ENCODE measurements around the gene RTTN.

RTTN gene

DNA sequence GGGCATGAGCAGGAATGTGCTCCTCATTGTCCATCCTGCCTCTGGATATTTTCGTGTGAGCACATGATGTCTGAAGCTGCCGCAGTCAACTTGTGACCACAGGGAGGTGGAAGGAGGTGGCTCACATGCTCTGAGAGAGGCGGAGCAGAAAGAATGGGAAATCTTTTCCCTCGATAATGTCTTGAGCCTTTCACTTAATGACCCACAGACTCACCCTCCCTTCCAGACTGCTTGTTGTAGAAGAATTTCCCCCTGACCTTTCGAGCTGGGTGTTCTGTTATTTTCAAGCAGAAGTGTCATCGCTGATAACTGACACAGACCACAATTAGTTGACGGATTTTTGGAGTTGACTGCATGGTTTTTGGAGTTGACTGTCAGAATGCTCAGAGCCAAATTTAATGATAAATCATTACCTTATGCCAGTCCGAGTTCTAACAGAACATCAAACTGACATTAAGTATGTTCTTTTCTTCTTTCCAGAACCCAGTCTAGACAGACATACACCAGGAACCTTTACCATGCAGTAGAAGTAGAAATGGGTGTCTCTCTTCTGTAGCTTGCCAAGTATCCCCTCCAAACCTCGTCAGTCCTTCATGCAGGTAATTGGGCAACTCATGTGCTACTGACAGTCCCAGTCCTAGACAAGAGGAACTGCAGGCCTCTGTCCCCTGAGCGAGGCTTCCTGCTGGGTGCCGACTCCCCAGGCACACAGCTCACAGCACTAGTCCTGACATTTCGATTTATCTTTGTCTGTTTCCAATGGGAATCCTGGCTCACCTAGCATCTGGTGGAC lies 29.4 kb upstream of the RTTN start:
- TF ChIP-seq Cebpa-rat (IDR thresholded peaks at IDR 0.05): no peak
- no peak overlapping the region for H3K4me3 ChIP-seq
- H3K4me1 ChIP-seq: no peaks in the 10 kb centered on the region
- H3K36me3 ChIP-seq: no peaks in the 10 kb centered on the region
- no peaks in the 10 kb centered on the region for H3K9me3 ChIP-seq
- H3K4me2 ChIP-seq: no peak overlapping the region
- no peaks in the 10 kb centered on the region for H4K20me1 ChIP-seq
- no peaks in the 10 kb centered on the region for H3K27me3 ChIP-seq
- H3K9ac ChIP-seq: no peak overlapping the region
- H3K27ac ChIP-seq: no peak overlapping the region

DNA sequence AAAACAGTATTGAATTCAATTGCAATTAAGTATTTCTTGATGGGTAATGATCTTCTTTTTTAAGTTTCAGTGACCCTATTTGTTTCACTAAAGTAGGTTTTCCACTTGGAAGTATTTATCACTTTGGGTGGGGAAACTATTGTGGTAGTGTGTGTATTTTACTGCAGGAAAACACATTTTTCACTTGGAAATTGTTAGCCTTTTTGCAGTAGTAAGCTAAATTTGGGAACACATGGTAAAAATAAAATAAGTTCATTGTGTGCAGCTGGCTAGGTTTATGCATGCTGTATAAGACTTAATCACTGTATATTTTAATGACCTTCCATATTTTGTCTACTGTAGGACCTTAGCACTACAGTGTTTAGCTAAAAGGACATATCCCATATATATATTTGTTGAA lies 28.5 kb upstream of the RTTN start:
- Histone ChIP-seq H3K4me2 (no peak overlapping the region), H3K27me3 (no peaks in the 10 kb centered on the region), H3K9ac (no peak overlapping the region), H3K4me3 (no peak overlapping the region), H4K20me1 (no peaks in the 10 kb centered on the region), H3K9me3 (no peaks in the 10 kb centered on the region), H3K27ac (no peak overlapping the region), H3K36me3 (no peaks in the 10 kb centered on the region), H3K4me1 (no peaks in the 10 kb centered on the region)
- no peak for TF ChIP-seq Cebpa-rat (IDR thresholded peaks at IDR 0.05)

DNA sequence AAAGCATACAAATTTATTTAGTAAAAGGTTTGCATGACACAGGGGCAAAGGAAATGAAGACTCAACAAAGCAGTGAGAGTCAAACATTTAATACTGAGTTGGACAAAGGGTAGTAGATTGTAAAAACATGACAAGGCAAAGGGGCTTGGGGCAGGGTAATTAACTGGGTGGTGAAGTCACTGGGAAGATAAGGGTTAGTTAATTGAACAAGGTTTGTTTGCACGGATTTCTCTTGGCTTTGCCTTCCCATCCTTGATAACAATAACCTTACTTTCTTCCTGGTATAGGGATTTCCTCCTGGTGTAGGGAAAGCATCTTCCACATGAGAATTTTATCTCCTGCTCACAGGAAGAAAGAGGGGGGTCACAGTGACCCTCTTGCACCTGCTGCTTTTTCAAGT lies 26.8 kb upstream of the RTTN start:
- H3K4me1 ChIP-seq: no peaks in the 10 kb centered on the region
- H3K4me2 ChIP-seq: no peak overlapping the region
- no peak for TF ChIP-seq Cebpa-rat (IDR thresholded peaks at IDR 0.05)
- no peaks in the 10 kb centered on the region for H3K36me3 ChIP-seq
- H3K9me3 ChIP-seq: peaks cover 4% of the 10 kb centered on the region
- H3K27ac ChIP-seq: no peak overlapping the region
- H3K4me3 ChIP-seq: no peak overlapping the region
- no peaks in the 10 kb centered on the region for H3K27me3 ChIP-seq
- no peaks in the 10 kb centered on the region for H4K20me1 ChIP-seq
- no peak overlapping the region for H3K9ac ChIP-seq

DNA sequence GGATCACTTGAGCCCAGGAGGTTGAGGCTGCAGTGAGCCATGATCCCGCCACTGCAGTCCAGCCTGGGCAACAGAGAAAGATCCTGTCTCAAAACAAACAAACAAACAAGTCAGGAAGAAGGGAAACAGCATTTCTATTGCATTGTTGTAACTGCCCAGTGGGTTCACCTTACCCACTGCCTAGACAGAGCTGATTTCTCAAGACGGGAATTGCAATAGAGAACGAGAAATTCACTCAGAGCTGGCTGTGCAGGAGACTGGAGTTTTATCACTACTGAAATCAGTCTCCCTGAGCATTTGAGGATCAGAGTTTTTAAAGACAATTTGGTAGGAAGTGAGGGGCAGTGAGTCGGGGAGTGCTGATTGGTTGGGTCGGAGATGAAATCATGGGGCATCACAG lies 24.2 kb upstream of the RTTN start:
- Histone ChIP-seq H3K9me3 (peaks cover 8% of the 10 kb centered on the region), H3K27ac (no peak overlapping the region), H3K4me1 (no peaks in the 10 kb centered on the region), H3K4me2 (no peak overlapping the region), H3K4me3 (no peak overlapping the region), H3K27me3 (no peaks in the 10 kb centered on the region), H3K36me3 (no peaks in the 10 kb centered on the region), H3K9ac (no peak overlapping the region), H4K20me1 (no peaks in the 10 kb centered on the region)
- TF ChIP-seq Cebpa-rat (IDR thresholded peaks at IDR 0.05): no peak

DNA sequence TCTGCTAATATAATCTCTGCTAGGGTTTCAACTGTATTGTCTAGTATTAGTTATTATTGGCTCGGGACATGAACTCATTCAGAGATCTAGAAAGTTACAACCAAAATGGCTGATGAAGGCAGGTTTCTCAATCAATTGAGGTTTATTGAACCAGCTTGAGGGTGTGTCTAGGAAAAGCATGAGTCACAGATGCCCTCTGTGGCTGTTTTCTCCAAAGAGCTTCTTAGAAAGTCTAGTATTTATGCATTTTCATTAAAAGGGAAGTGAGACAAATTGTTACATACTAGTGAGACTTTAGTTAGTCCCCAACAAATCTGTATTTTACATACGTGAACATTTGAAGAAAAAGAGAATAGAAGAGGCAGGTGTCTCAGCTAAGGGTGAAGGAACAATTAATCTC lies 23.0 kb upstream of the RTTN start:
- no peak overlapping the region for H3K9ac ChIP-seq
- H3K36me3 ChIP-seq: no peaks in the 10 kb centered on the region
- no peak overlapping the region for H3K4me2 ChIP-seq
- H3K4me1 ChIP-seq: no peaks in the 10 kb centered on the region
- no peak overlapping the region for H3K4me3 ChIP-seq
- H4K20me1 ChIP-seq: no peaks in the 10 kb centered on the region
- peaks cover 8% of the 10 kb centered on the region for H3K9me3 ChIP-seq
- H3K27ac ChIP-seq: no peak overlapping the region
- H3K27me3 ChIP-seq: no peaks in the 10 kb centered on the region
- no peak for TF ChIP-seq Cebpa-rat (IDR thresholded peaks at IDR 0.05)

DNA sequence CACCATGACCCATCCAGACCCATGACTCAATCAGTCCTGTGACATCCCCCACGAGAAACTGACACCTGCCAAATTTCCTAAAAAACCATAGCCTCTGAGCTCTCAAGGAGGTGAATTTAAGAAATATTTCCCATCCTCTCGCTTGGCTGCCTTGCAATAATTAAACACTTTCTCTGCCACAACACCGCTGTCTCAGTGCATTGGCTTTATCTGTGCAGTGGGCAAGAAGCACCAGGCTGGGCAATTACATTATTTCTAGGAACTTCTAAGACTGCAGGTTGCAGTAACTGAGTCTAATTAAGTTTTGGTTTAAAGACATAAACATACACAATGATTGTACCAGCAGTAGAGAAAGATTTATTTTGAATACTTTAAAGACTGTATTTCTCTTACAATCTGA lies 22.0 kb upstream of the RTTN start:
- no peak for TF ChIP-seq Cebpa-rat (IDR thresholded peaks at IDR 0.05)
- H3K27ac ChIP-seq: no peak overlapping the region
- no peaks in the 10 kb centered on the region for H3K36me3 ChIP-seq
- H3K27me3 ChIP-seq: no peaks in the 10 kb centered on the region
- no peaks in the 10 kb centered on the region for H4K20me1 ChIP-seq
- no peak overlapping the region for H3K4me3 ChIP-seq
- no peak overlapping the region for H3K4me2 ChIP-seq
- H3K4me1 ChIP-seq: no peaks in the 10 kb centered on the region
- no peak overlapping the region for H3K9ac ChIP-seq
- H3K9me3 ChIP-seq: peaks cover 8% of the 10 kb centered on the region

DNA sequence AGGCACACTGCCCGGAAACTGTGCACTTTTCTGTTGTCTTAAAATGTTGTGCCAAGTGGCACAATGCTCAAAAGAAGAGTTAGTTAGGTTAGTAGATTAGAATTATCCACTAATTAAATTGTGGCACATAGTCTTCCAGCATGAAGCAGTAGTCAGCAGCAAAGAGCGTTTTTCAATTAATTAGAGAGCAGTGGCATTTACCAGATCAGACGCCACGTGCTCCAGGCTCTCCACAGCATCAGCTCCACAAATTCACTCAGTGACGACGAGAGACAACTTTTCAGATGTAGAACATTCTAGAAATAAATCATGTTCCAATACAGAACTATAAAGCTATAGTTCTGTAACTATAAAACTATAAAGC lies 16.4 kb upstream of the RTTN start:
- Histone ChIP-seq H4K20me1 (no peaks in the 10 kb centered on the region), H3K4me1 (no peaks in the 10 kb centered on the region), H3K4me3 (no peak overlapping the region), H3K9ac (no peak overlapping the region), H3K9me3 (peaks cover under 1% of the 10 kb centered on the region; the same call in 1 of the 2 replicates), H3K27ac (no peak overlapping the region), H3K4me2 (no peak overlapping the region), H3K27me3 (no peaks in the 10 kb centered on the region), H3K36me3 (no peaks in the 10 kb centered on the region)
- no peak for TF ChIP-seq Cebpa-rat (IDR thresholded peaks at IDR 0.05)

DNA sequence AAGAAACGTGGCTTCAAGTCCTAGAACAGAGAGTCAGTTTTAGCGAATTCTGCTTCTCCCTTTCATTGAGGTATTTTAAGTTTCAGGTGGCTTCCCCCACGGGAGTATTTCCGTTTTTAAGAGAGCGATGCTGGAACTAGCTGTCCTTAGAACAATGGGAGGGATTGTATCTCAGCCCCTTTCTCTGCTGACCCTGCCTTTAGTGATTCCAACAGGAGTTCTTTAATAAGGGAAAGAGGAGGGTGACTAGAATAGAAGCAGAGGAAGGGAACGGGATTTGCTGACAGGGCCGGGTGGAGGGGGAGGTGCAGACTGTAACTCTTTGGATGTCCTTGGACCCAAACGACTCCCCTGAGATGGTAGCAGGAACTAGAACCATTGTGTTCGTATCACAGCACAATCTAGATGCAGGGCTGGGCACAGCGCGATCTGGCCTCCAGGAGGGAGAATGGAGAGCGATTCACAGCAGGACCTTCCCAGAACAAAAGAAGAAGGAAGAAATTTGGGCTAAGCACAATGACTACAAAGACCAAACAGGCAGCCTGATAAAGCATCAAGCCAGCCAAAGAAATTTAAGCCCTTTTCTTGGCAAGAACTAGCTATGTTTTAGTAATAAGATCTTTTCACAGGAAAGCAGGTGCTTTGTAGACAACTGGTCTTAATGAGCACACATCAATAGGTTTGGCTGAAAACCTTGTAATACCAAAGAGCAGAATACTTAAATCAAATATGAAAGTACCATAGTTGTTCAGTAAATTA lies 15.8 kb upstream of the RTTN start:
- Histone ChIP-seq H3K9me3 (no peaks in the 10 kb centered on the region), H3K4me1 (no peaks in the 10 kb centered on the region), H3K4me2 (no peak overlapping the region), H3K9ac (no peak overlapping the region), H3K27me3 (no peaks in the 10 kb centered on the region), H3K4me3 (no peak overlapping the region), H3K36me3 (no peaks in the 10 kb centered on the region), H4K20me1 (no peaks in the 10 kb centered on the region), H3K27ac (no peak overlapping the region)
- TF ChIP-seq Cebpa-rat (IDR thresholded peaks at IDR 0.05): no peak

DNA sequence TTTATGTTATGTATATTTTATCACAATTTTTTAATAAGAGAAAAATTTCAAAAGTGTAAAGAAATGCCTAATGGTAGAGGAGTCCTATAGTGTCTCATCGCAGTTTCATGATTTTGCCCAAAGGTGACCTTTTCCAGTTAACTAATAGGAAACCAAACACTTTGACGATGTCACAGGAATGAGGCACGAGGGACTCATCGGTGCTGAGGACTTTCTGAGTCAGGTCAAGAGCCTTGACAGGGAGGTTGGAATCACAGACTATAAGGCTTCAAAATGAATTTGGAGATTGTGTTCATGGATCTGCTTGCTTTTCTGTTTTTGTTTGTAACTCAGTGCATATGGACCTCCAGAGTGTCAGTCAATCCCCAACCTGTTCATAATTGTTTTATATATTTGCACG lies 15.1 kb upstream of the RTTN start:
- Histone ChIP-seq H3K27ac (no peak overlapping the region), H3K4me1 (no peaks in the 10 kb centered on the region), H3K9ac (no peak overlapping the region), H3K4me3 (no peak overlapping the region), H3K4me2 (no peak overlapping the region), H3K36me3 (no peaks in the 10 kb centered on the region), H3K9me3 (no peaks in the 10 kb centered on the region), H4K20me1 (no peaks in the 10 kb centered on the region), H3K27me3 (no peaks in the 10 kb centered on the region)
- TF ChIP-seq Cebpa-rat (IDR thresholded peaks at IDR 0.05): no peak

DNA sequence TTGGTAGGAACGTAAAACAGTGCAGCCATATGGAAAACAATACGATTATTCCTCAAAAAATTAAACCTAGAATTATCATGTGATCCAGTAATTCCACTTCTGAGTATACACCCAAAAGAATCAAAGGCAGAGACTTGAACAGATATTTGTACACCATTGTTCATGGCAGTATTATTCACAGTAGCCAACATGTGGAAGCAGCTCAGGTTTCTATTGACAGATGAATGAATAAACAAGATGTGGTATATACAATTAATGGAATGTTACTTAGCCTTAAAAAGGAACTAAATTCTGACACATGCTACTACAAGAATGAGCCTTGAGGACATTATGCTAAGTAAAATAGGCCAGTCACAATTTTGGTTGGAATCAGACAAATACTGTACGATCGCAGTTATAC lies 14.2 kb upstream of the RTTN start:
- Histone ChIP-seq H3K4me2 (no peak overlapping the region), H4K20me1 (no peaks in the 10 kb centered on the region), H3K9me3 (no peaks in the 10 kb centered on the region), H3K36me3 (no peaks in the 10 kb centered on the region), H3K9ac (no peak overlapping the region), H3K27me3 (no peaks in the 10 kb centered on the region), H3K27ac (no peak overlapping the region), H3K4me3 (no peak overlapping the region), H3K4me1 (no peaks in the 10 kb centered on the region)
- TF ChIP-seq Cebpa-rat (IDR thresholded peaks at IDR 0.05): no peak

All from BLaER1 (cell line).